ENCODE results near the gene SRGN. TPM values are rescaled to one million over a fixed set of nuclear protein-coding genes. Genes with fewer than 3 reads are reported as not detected.

The SRGN gene
- total RNA-seq, 1 experiment from 2014 or later: 0.32 TPM

- intact Hi-C loops (cut with micrococcal nuclease; ENCODE audit: unreplicated experiment): no loop called here
- no peak overlapping the region for H3K27ac ChIP-seq (ENCODE audit: low read depth, low read length, poor library complexity, severe bottlenecking)
- DNase-seq (ENCODE audit: low spot score): no peak
Measured at GRCh38 chr10:69088801-69089501, 1.0 kb downstream of the SRGN start.

GRCh38 chr10:69089638-69090599, 2.0 kb downstream of the SRGN start:
- TF ChIP-seq CTCF (conservative IDR thresholded peaks at IDR 0.05; ENCODE audit: low read depth, low read length) (no peak), EZH2 (IDR thresholded peaks at IDR 0.05; ENCODE audit: borderline replicate concordance, low read depth, low read length, poor library complexity, severe bottlenecking) (no peak)
- no TSS peak for BruUV-seq (replicated peaks)
- CTCF ChIA-PET: no interaction called here
- Histone ChIP-seq H3K36me3 (ENCODE audit: insufficient read depth, low read length, poor library complexity, severe bottlenecking) (no peaks in the 10 kb centered on the region), H3K9me3 (ENCODE audit: low read depth, low read length, poor library complexity, severe bottlenecking) (no peaks in the 10 kb centered on the region), H3K27me3 (replicated peaks; ENCODE audit: insufficient read depth, low read depth, low read length, poor library complexity) (no peaks in the 10 kb centered on the region), H3K27ac (ENCODE audit: low read depth, low read length, poor library complexity, severe bottlenecking) (no peak overlapping the region), H3K4me3 (ENCODE audit: low read depth, low read length, poor library complexity, severe bottlenecking) (no peak overlapping the region), H3K4me1 (ENCODE audit: insufficient read depth, low read length, poor library complexity, severe bottlenecking) (no peaks in the 10 kb centered on the region)
- POLR2A ChIA-PET (ENCODE audit: low non-redundant PET): no interaction called here
- intact Hi-C loops (cut with micrococcal nuclease; ENCODE audit: unreplicated experiment): loop anchor here (5.0 to 10.0 kb wide), 2 partner anchors 88 to 305 kb away; no protein-coding TSS in a partner anchor
- no peak for DNase-seq (ENCODE audit: low spot score)

More at GRCh38 chr10:69088801-69089501, 1.0 kb downstream of the SRGN start:
- no peak for TF ChIP-seq EZH2 (IDR thresholded peaks at IDR 0.05; ENCODE audit: borderline replicate concordance, low read depth, low read length, poor library complexity, severe bottlenecking)
- TF ChIP-seq CTCF (conservative IDR thresholded peaks at IDR 0.05; ENCODE audit: low read depth, low read length): no peak
- Histone ChIP-seq H3K4me1 (ENCODE audit: insufficient read depth, low read length, poor library complexity, severe bottlenecking) (no peaks in the 10 kb centered on the region), H3K9me3 (ENCODE audit: low read depth, low read length, poor library complexity, severe bottlenecking) (no peaks in the 10 kb centered on the region), H3K27me3 (replicated peaks; ENCODE audit: insufficient read depth, low read depth, low read length, poor library complexity) (no peaks in the 10 kb centered on the region), H3K36me3 (ENCODE audit: insufficient read depth, low read length, poor library complexity, severe bottlenecking) (no peaks in the 10 kb centered on the region), H3K4me3 (ENCODE audit: low read depth, low read length, poor library complexity, severe bottlenecking) (no peak overlapping the region)
- no TSS peak for BruUV-seq (replicated peaks)
- ChIA-PET CTCF (no interaction called here), POLR2A (ENCODE audit: low non-redundant PET) (no interaction called here)

- Histone ChIP-seq H3K4me1 (ENCODE audit: insufficient read depth, low read length, poor library complexity, severe bottlenecking) (no peaks in the 10 kb centered on the region), H3K4me3 (ENCODE audit: low read depth, low read length, poor library complexity, severe bottlenecking) (no peak overlapping the region), H3K9me3 (ENCODE audit: low read depth, low read length, poor library complexity, severe bottlenecking) (no peaks in the 10 kb centered on the region), H3K27ac (ENCODE audit: low read depth, low read length, poor library complexity, severe bottlenecking) (no peak overlapping the region), H3K27me3 (replicated peaks; ENCODE audit: insufficient read depth, low read depth, low read length, poor library complexity) (no peaks in the 10 kb centered on the region), H3K36me3 (ENCODE audit: insufficient read depth, low read length, poor library complexity, severe bottlenecking) (no peaks in the 10 kb centered on the region)
- CTCF ChIA-PET: no interaction called here
- no TSS peak for BruUV-seq (replicated peaks)
- intact Hi-C loops (cut with micrococcal nuclease; ENCODE audit: unreplicated experiment): loop anchor here (5.0 to 10.0 kb wide), 2 partner anchors 88 to 304 kb away; no protein-coding TSS in a partner anchor
- TF ChIP-seq EZH2 (IDR thresholded peaks at IDR 0.05; ENCODE audit: borderline replicate concordance, low read depth, low read length, poor library complexity, severe bottlenecking): no peak
- TF ChIP-seq CTCF (conservative IDR thresholded peaks at IDR 0.05; ENCODE audit: low read depth, low read length): no peak
- no peak for DNase-seq (ENCODE audit: low spot score)
- POLR2A ChIA-PET (ENCODE audit: low non-redundant PET): no interaction called here
Measured at GRCh38 chr10:69090685-69091084, 2.8 kb downstream of the SRGN start.

Measured in A673 (cell line).